HCT116 (cell line): ENCODE measurements around the gene EPRS1. TPM values are rescaled to one million over a fixed set of nuclear protein-coding genes. Genes with fewer than 3 reads are reported as not detected.

Experiments
- ATAC-seq: fragments of 200-7000 bp; cut with Tn5 transposase; 2 replicates; pipeline ENCODE4 v1.9.1; 2020; ENCODE audit warnings: mild to moderate bottlenecking, moderate library complexity
- BruUV-seq: library from RNA; stranded (reverse); fragments of 400-500 nt; replicated peaks from 2 replicates; lab custom pipeline; 2021; lab: Mats Ljungman, UMichigan
- CTCF ChIA-PET: fragments of 300-600 bp; sonication (Branson Sonifier 250); formaldehyde crosslinking; loops from one replicate; lab custom pipeline; 2021; ENCODE audit warnings: antibody characterized with exemption; lab: Charles Lee
- POLR2A ChIA-PET: fragments of 300-600, 350-600 bp; sonication (Branson Sonifier 250); formaldehyde crosslinking; loops from one replicate; lab custom pipeline; 2021; ENCODE audit warnings: antibody characterized with exemption; lab: Charles Lee
- RAD21 ChIA-PET, 2 experiments: fragments of 300-600 bp; sonication (Branson Sonifier 250); formaldehyde crosslinking; loops; one replicate each; lab custom pipeline; 2023; ENCODE audit warnings: low total read pairs in 2 of 2; ENCODE audit not compliant: uncharacterized antibody in 2 of 2, unreplicated experiment in 2 of 2, low non-redundant PET in 1 of 2; lab: Charles Lee
- DNase-seq: peaks from one replicate; pipeline ENCODE4 v3.0.0-alpha.2; 2010; ENCODE audit warnings: low read depth, low spot score
- H2AFZ ChIP-seq: fragments of 200-600 bp; shearing (Covaris generic), sonication (generic); 2 replicates; pipeline ENCODE4 v1.6.1; 2017; ENCODE audit warnings: low read depth, mixed run types, mixed read lengths, antibody characterized with exemption, low read length; ENCODE audit not compliant: poor library complexity, severe bottlenecking
- H3K27ac ChIP-seq: 2 replicates; pipeline ENCODE4 v1.5.1; 2012; ENCODE audit warnings: low read depth, low read length
- H3K27me3 ChIP-seq: fragments of 200-600 bp; sonication (generic); 2 replicates; pipeline ENCODE4 v1.6.1; 2016; ENCODE audit warnings: mixed run types, low read length, mixed read lengths; ENCODE audit not compliant: insufficient read depth
- H3K36me3 ChIP-seq, 2 experiments: fragments of 200-500 bp in 1 of 2; fragments of 200-600 bp in 1 of 2; sonication (Bioruptor generic) in 1 of 2; sonication (generic) in 1 of 2; 2 replicates each; pipeline versions ENCODE4 v1.5.1 to v1.6.1; 2014 to 2016; ENCODE audit warnings: low read length in 2 of 2, inconsistent platforms in 1 of 2, mixed read lengths in 1 of 2, mixed run types in 1 of 2; ENCODE audit not compliant: insufficient read depth in 2 of 2, control insufficient read depth in 1 of 2
- H3K4me1 ChIP-seq, 2 experiments: fragments of 200-600 bp in 1 of 2; sonication (generic) in 1 of 2; 2 replicates each; pipeline versions ENCODE4 v1.5.1 to v1.6.1; 2012 to 2017; ENCODE audit warnings: low read length in 2 of 2, inconsistent platforms in 1 of 2, mild to moderate bottlenecking in 1 of 2, mixed read lengths in 1 of 2, mixed run types in 1 of 2, moderate library complexity in 1 of 2; ENCODE audit not compliant: insufficient read depth in 2 of 2, control insufficient read depth in 1 of 2
- H3K4me2 ChIP-seq: fragments of 200-600 bp; sonication (generic); 2 replicates; pipeline ENCODE4 v1.6.1; 2017; ENCODE audit warnings: mixed run types, low read length, mixed read lengths
- H3K4me3 ChIP-seq, 2 experiments: fragments of 200-600 bp in 1 of 2; sonication (generic) in 1 of 2; replicated peaks in 1 of 2; 2 replicates each; pipeline ENCODE4 v1.5.1; 2011 to 2016; ENCODE audit warnings: low read length in 2 of 2, control low read depth in 1 of 2, low read depth in 1 of 2, mild to moderate bottlenecking in 1 of 2, mixed read lengths in 1 of 2, mixed run types in 1 of 2
- H3K79me2 ChIP-seq: fragments of 200-600 bp; sonication (generic); 2 replicates; pipeline ENCODE4 v1.6.1; 2017; ENCODE audit warnings: mild to moderate bottlenecking, mixed run types, low read length, moderate library complexity, mixed read lengths; ENCODE audit not compliant: insufficient read depth
- H3K9ac ChIP-seq: fragments of 200-600 bp; sonication (generic); 2 replicates; pipeline ENCODE4 v1.6.1; 2016; ENCODE audit warnings: low read length, mixed read lengths
- H3K9me2 ChIP-seq: fragments of 200-600 bp; sonication (generic), shearing (Covaris generic); 2 replicates; pipeline ENCODE4 v1.6.1; 2017; ENCODE audit warnings: mixed run types, mild to moderate bottlenecking, moderate library complexity; ENCODE audit not compliant: insufficient read depth
- H3K9me3 ChIP-seq, 2 experiments: fragments of 200-500 bp in 1 of 2; fragments of 200-600 bp in 1 of 2; sonication (Bioruptor generic) in 1 of 2; sonication (generic) in 1 of 2; 2 replicates each; pipeline ENCODE4 v1.6.1; 2014 to 2017; ENCODE audit warnings: low read length in 2 of 2, mixed read lengths in 2 of 2, inconsistent platforms in 1 of 2, low read depth in 1 of 2, mild to moderate bottlenecking in 1 of 2, mixed run types in 1 of 2, moderate library complexity in 1 of 2; ENCODE audit not compliant: control insufficient read depth in 1 of 2, insufficient read depth in 1 of 2
- H4K20me1 ChIP-seq: fragments of 200-600 bp; sonication (generic), shearing (Covaris generic); 2 replicates; pipeline ENCODE4 v1.6.1; 2017; ENCODE audit warnings: mixed run types, mild to moderate bottlenecking, moderate library complexity; ENCODE audit not compliant: insufficient read depth
- CBX3 ChIP-seq: IDR thresholded peaks from 2 replicates; pipeline ENCODE4 v1.6.1; 2012; ENCODE audit warnings: low read depth
- CEBPB ChIP-seq: IDR thresholded peaks from 2 replicates; pipeline ENCODE4 v1.6.1; 2012; ENCODE audit warnings: low read depth
- CTCF ChIP-seq, 3 experiments: fragments of 200-600 bp in 1 of 3; sonication (generic) in 1 of 3; IDR thresholded peaks in 2 of 3; conservative IDR thresholded peaks in 1 of 3; 2 replicates each; pipeline ENCODE4 v1.5.1; 2012 to 2017; ENCODE audit warnings: low read depth in 2 of 3, low read length in 2 of 3, antibody characterized with exemption in 1 of 3, borderline replicate concordance in 1 of 3, control low read depth in 1 of 3, mild to moderate bottlenecking in 1 of 3, mixed read lengths in 1 of 3, mixed run types in 1 of 3, moderate library complexity in 1 of 3; ENCODE audit not compliant: insufficient read depth in 1 of 3
- EGR1 ChIP-seq: IDR thresholded peaks from 2 replicates; pipeline ENCODE4 v1.6.1; 2012; ENCODE audit warnings: low read depth
- ELF1 ChIP-seq: IDR thresholded peaks from 2 replicates; pipeline ENCODE4 v1.6.1; 2012; ENCODE audit warnings: low read depth, borderline replicate concordance
- FOSL1 ChIP-seq: IDR thresholded peaks from 2 replicates; pipeline ENCODE4 v1.6.1; 2012; ENCODE audit warnings: low read depth
- JUND ChIP-seq: IDR thresholded peaks from 2 replicates; pipeline ENCODE4 v1.6.1; 2012
- MAX ChIP-seq: IDR thresholded peaks from 2 replicates; pipeline ENCODE4 v1.6.1; 2012
- POLR2A ChIP-seq: IDR thresholded peaks from 2 replicates; pipeline ENCODE4 v1.7.0; 2011; ENCODE audit warnings: borderline replicate concordance; ENCODE audit not compliant: insufficient read depth, insufficient read length; ENCODE audit errors: extremely low read depth
- POLR2AphosphoS5 ChIP-seq: IDR thresholded peaks from 2 replicates; pipeline ENCODE4 v1.6.1; 2011; ENCODE audit warnings: mild to moderate bottlenecking, low read depth, low read length, moderate library complexity
- REST ChIP-seq: IDR thresholded peaks from 2 replicates; pipeline ENCODE4 v1.6.1; 2012; ENCODE audit warnings: low read depth
- SIN3A ChIP-seq: IDR thresholded peaks from 2 replicates; pipeline ENCODE4 v1.6.1; 2012; ENCODE audit warnings: low read depth
- SP1 ChIP-seq: IDR thresholded peaks from 2 replicates; pipeline ENCODE4 v1.6.1; 2012; ENCODE audit warnings: low read depth
- SRF ChIP-seq: IDR thresholded peaks from 2 replicates; pipeline ENCODE4 v1.6.1; 2012; ENCODE audit warnings: low read depth
- TCF7L2 ChIP-seq: IDR thresholded peaks from 2 replicates; pipeline ENCODE4 v1.7.0; 2011; ENCODE audit warnings: borderline replicate concordance, inconsistent platforms; ENCODE audit not compliant: insufficient read depth, insufficient read length; ENCODE audit errors: extremely low read depth
- YY1 ChIP-seq: IDR thresholded peaks from 2 replicates; pipeline ENCODE4 v1.6.1; 2011; ENCODE audit warnings: low read length, low read depth, moderate library complexity, mild to moderate bottlenecking; ENCODE audit not compliant: insufficient replicate concordance; ENCODE audit errors: extremely low read depth
- ZBTB33 ChIP-seq: IDR thresholded peaks from 2 replicates; pipeline ENCODE4 v1.6.1; 2011; ENCODE audit warnings: mild to moderate bottlenecking, low read length, moderate library complexity; ENCODE audit not compliant: insufficient replicate concordance; ENCODE audit errors: extremely low read depth
- ZFX ChIP-seq: fragments of 450-650 bp; IDR thresholded peaks from 2 replicates; pipeline ENCODE4 v1.6.1; 2017
- intact Hi-C: fragments of 100-400 bp; cut with micrococcal nuclease; formaldehyde crosslinking; loops from 2 replicates; pipeline ENCODE4 v1.10.0; 2022
- total RNA-seq: library from RNA; stranded (reverse); gene quantifications from one replicate; pipeline ENCODE4 v1.2.1, GENCODE V29; 2021; ENCODE audit not compliant: unreplicated experiment

The EPRS1 gene
- total RNA-seq, 1 experiment from 2014 or later = 188 TPM

GRCh38 chr1:220089650-220090556, 43.6 kb upstream of the EPRS1 start, which contains the start of gene BPNT1:
Gene BPNT1, minus strand, starts transcription at chr1:220089788. Its CDS starts 9,942 bp downstream, at chr1:220079846.
- peak within 1 kb of the TSS; percentile 42 for H3K27ac ChIP-seq
- no peaks in the 10 kb centered on the region for H3K27me3 ChIP-seq
- H3K4me1 ChIP-seq = peaks cover 3 to 12% of the 10 kb centered on the region in 2 experiments; a peak in 3 of 4 replicates
- intact Hi-C loops = loop anchor here (1.0 kb wide), 1 partner anchor 45 kb away; no protein-coding TSS in a partner anchor
- peak within 1 kb of the TSS; percentile 61 to 70 for H3K4me3 ChIP-seq
- ATAC-seq (peak; percentile 72), DNase-seq (peak; percentile 98)
- H3K79me2 ChIP-seq = peaks cover 9% of the 10 kb centered on the region
- H3K9me3 ChIP-seq = no peaks in the 10 kb centered on the region
- H4K20me1 ChIP-seq = no peaks in the 10 kb centered on the region
- peak; percentile 1 for TF ChIP-seq CEBPB
- no peak for TF ChIP-seq ELF1
- peak; percentile 80 for TF ChIP-seq MAX
- TF ChIP-seq REST = no peak
- peak; percentile 99 for TF ChIP-seq SP1
- TF ChIP-seq ZFX = no peak
- no peak for TF ChIP-seq SRF
- no peak for TF ChIP-seq FOSL1
- TF ChIP-seq CBX3 = peak; percentile 89
- TF ChIP-seq POLR2A = peak; percentile 79
- peak; percentile 87 for TF ChIP-seq JUND
- peak; percentile 28; the same call in 1 of the 2 replicates for TF ChIP-seq EGR1
- peak; percentile 56 for TF ChIP-seq ZBTB33
- peak; percentile 82 for TF ChIP-seq SIN3A
- peak; percentile 40 for TF ChIP-seq TCF7L2
- TF ChIP-seq POLR2AphosphoS5 = peak; percentile 96
- peak; percentile 81 for TF ChIP-seq YY1
- TF ChIP-seq CTCF (IDR thresholded peaks at IDR 0.05 in 2 of 3, conservative IDR thresholded peaks at IDR 0.05 in 1 of 3; ENCODE audit: borderline replicate concordance in 1 of 3, insufficient read depth in 1 of 3, low read depth in 2 of 3, low read length in 2 of 3) = peak in 2 of 3 experiments; percentile 18 to 24; a peak in 3 of 6 replicates
- no peaks in the 10 kb centered on the region for H3K36me3 ChIP-seq
- peak within 1 kb of the TSS; percentile 50 for H3K9ac ChIP-seq
- H2AFZ ChIP-seq = peak within 1 kb of the TSS; percentile 89
- H3K4me2 ChIP-seq = peak within 1 kb of the TSS; percentile 82
- CTCF ChIA-PET = interaction anchor here (0.7 to 1.3 kb wide), 4 partner anchors 10 to 661 kb away, joined by 3 to 6 read pairs (median 4); no protein-coding TSS in a partner anchor
- BruUV-seq = no TSS peak
- RAD21 ChIA-PET = interaction anchor here in 1 of 2 experiments (0.7 kb wide), 1 partner anchor 709 kb away, joined by 10 read pairs; no protein-coding TSS in a partner anchor
- no peaks in the 10 kb centered on the region for H3K9me2 ChIP-seq
- POLR2A ChIA-PET = no interaction called here
